SU-DHL-6 (cell line): ENCODE results near the gene CPNE1.

Experiments used
- EZH2phosphoT487 ChIP-seq: fragments of 200-600 bp; sonication (generic), shearing (Covaris generic); conservative IDR thresholded peaks from 2 replicates; pipeline ENCODE4 v1.6.1; 2018; ENCODE audit warnings: mild to moderate bottlenecking, antibody characterized with exemption, low read length, moderate library complexity, mixed read lengths
- TF ChIP-seq, protein P1 (sequence below): fragments of 200-600 bp; sonication (generic); IDR thresholded peaks from one replicate; pipeline ENCODE4 v1.5.1; 2017; ENCODE audit warnings: antibody characterized with exemption, mild to moderate bottlenecking, low read length, moderate library complexity; ENCODE audit not compliant: insufficient read depth, poor library complexity, severe bottlenecking

DNA sequence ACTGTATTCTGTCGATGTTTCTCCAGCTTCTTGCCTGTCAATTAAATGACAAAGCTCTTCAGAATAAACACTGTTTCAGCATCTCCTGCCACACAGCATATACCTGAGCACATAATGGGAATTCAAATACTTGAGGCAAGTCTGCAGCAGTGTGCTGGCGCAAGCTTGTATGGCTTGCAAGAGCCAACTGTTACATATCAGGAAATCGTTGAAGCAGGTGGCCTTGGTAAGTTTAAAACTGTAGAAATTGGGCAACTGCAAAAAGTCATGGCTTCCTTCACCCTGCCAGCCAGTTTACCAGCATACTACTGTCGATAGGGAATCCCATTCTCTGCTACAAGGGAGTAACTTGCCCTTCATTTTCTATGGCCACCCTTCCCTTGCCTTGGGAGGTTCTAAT lies 23.0 kb downstream of the CPNE1 start:
- TF ChIP-seq, protein P1, sequence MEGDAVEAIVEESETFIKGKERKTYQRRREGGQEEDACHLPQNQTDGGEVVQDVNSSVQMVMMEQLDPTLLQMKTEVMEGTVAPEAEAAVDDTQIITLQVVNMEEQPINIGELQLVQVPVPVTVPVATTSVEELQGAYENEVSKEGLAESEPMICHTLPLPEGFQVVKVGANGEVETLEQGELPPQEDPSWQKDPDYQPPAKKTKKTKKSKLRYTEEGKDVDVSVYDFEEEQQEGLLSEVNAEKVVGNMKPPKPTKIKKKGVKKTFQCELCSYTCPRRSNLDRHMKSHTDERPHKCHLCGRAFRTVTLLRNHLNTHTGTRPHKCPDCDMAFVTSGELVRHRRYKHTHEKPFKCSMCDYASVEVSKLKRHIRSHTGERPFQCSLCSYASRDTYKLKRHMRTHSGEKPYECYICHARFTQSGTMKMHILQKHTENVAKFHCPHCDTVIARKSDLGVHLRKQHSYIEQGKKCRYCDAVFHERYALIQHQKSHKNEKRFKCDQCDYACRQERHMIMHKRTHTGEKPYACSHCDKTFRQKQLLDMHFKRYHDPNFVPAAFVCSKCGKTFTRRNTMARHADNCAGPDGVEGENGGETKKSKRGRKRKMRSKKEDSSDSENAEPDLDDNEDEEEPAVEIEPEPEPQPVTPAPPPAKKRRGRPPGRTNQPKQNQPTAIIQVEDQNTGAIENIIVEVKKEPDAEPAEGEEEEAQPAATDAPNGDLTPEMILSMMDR: no peak
- TF ChIP-seq EZH2phosphoT487: no peak
